NT2/D1 (cell line): ENCODE data around the gene TMEM132C.

Experiments
- SUZ12 ChIP-seq: IDR thresholded peaks from 2 replicates; pipeline ENCODE4 v1.6.1; 2011; ENCODE audit not compliant: insufficient read length, insufficient read depth; ENCODE audit errors: extremely low read depth
- YY1 ChIP-seq: IDR thresholded peaks from 2 replicates; pipeline ENCODE4 v1.6.1; 2011; ENCODE audit not compliant: insufficient read length, insufficient read depth
- ZNF274 ChIP-seq: IDR thresholded peaks from 2 replicates; pipeline ENCODE4 v1.6.1; 2011; ENCODE audit warnings: mild to moderate bottlenecking, low read depth, low read length

GRCh38 chr12:128518644-128519043, 251.7 kb downstream of the TMEM132C start:
- TF ChIP-seq YY1 (no peak), ZNF274 (no peak), SUZ12 (no peak)
